Measurements from ENCODE around the gene ARHGEF7.
"Not testable (repeated sequence)": the region's sequence is repeated elsewhere in the genome, so short reads cannot be mapped to it uniquely, and the experiment has no call there.

- peak; percentile 33 for TF ChIP-seq RAD21 (IDR thresholded peaks at IDR 0.05; ENCODE audit: low read depth)
- TF ChIP-seq CEBPB (IDR thresholded peaks at IDR 0.05; ENCODE audit: low read depth), result not testable (repeated sequence)
Measured at GRCh38 chr13:111071120-111071519, 44.0 kb upstream of the ARHGEF7 start.
